ENCODE data around the gene NBPF1. TPM values are rescaled to one million over a fixed set of nuclear protein-coding genes. Genes with fewer than 3 reads are reported as not detected.

The NBPF1 gene
- total and polyA plus RNA-seq, 9 of the 15 experiments (the other 6 are each of a cell fraction or from before 2014, with no cell fraction given): 5.2 to 42.6 (median 24.1) TPM

- TF ChIP-seq SREBF2 (CRISPR knock-in tag; IDR thresholded peaks at IDR 0.05) (no peak), KDM5B (IDR thresholded peaks at IDR 0.05; ENCODE audit: insufficient replicate concordance, low read depth, low read length) (peak; percentile 33), MECOM (CRISPR knock-in tag; IDR thresholded peaks at IDR 0.05) (no peak), ID3 (CRISPR knock-in tag; IDR thresholded peaks at IDR 0.05) (no peak), ID3 (tag; IDR thresholded peaks at IDR 0.05) (no peak), ZNF398 (CRISPR knock-in tag; IDR thresholded peaks at IDR 0.05) (no peak), GABPB1 (CRISPR knock-in tag; IDR thresholded peaks at IDR 0.05) (0 out of 2 replicates have a peak, but pooled peaks have one; percentile 6), HES1 (IDR thresholded peaks at IDR 0.05; ENCODE audit: low read depth) (no peak), SP1 (CRISPR knock-in tag; IDR thresholded peaks at IDR 0.05) (no peak), TEAD4 (IDR thresholded peaks at IDR 0.05; ENCODE audit: low read length) (no peak), TEAD4 (CRISPR knock-in tag; IDR thresholded peaks at IDR 0.05; ENCODE audit: borderline replicate concordance) (peak; percentile 90), PREB (CRISPR knock-in tag; IDR thresholded peaks at IDR 0.05) (no peak), ZNF699 (CRISPR knock-in tag; IDR thresholded peaks at IDR 0.05; ENCODE audit: insufficient replicate concordance) (no peak), ZNF124 (CRISPR knock-in tag; IDR thresholded peaks at IDR 0.05) (0 out of 2 replicates have a peak, but pooled peaks have one; percentile 84), CCAR2 (IDR thresholded peaks at IDR 0.05; ENCODE audit: low read depth, low read length) (no peak), RNF219 (CRISPR knock-in tag; IDR thresholded peaks at IDR 0.05) (no peak), SUPT5H (IDR thresholded peaks at IDR 0.05) (peak; percentile 59), ZNF551 (CRISPR knock-in tag; IDR thresholded peaks at IDR 0.05) (no peak), ARID3B (CRISPR knock-in tag; IDR thresholded peaks at IDR 0.05; ENCODE audit: borderline replicate concordance) (no peak), XRCC3 (IDR thresholded peaks at IDR 0.05) (no peak)
Measured at GRCh38 chr1:16625497-16626408, 12.4 kb upstream of the NBPF1 start (continued).
